Fibroblast of villous mesenchyme (primary cell): Measurements from ENCODE around the gene ABCA10. TPM values are rescaled to one million over a fixed set of nuclear protein-coding genes. Genes with fewer than 3 reads are reported as not detected.
"Not testable (repeated sequence)": the region's sequence is repeated elsewhere in the genome, so short reads cannot be mapped to it uniquely, and the experiment has no call there.

Experiments used
- DNase-seq: peaks from one replicate; pipeline ENCODE4 v3.0.0-alpha.2; 2010; ENCODE audit warnings: low read depth
- H3K4me3 ChIP-seq: 2 replicates; pipeline ENCODE4 v1.5.1; 2011; ENCODE audit warnings: low read depth, mild to moderate bottlenecking, low read length
- CTCF ChIP-seq: IDR thresholded peaks from 2 replicates; pipeline ENCODE4 v1.5.1; 2012; ENCODE audit warnings: low read depth, mild to moderate bottlenecking, low read length; ENCODE audit not compliant: insufficient read depth
- total RNA-seq: library from RNA; depleted of rRNA; stranded (reverse); fragments of >200 nt; gene quantifications from 2 replicates; pipeline ENCODE4 v1.2.3, GENCODE V29; 2012

Gene ABCA10
- total RNA-seq, 1 donor, result 0.43 TPM

- H3K4me3 ChIP-seq, result no peak overlapping the region
- TF ChIP-seq CTCF, result no peak
- no peak for DNase-seq
Observed at GRCh38 chr17:69213059-69213813, 15.4 kb downstream of the ABCA10 start.

GRCh38 chr17:69208640-69209039 is 20.0 kb downstream of the ABCA10 start:
- TF ChIP-seq CTCF, result no peak
- no peak overlapping the region for H3K4me3 ChIP-seq
- no peak for DNase-seq

- no peak for TF ChIP-seq CTCF
- no peak for DNase-seq
- H3K4me3 ChIP-seq, result no peak overlapping the region
Observed at GRCh38 chr17:69207151-69207550, 21.5 kb downstream of the ABCA10 start.

- DNase-seq, result no peak
- TF ChIP-seq CTCF, result no peak
- H3K4me3 ChIP-seq, result no peak overlapping the region
Observed at GRCh38 chr17:69198238-69198637, 30.4 kb downstream of the ABCA10 start.

GRCh38 chr17:69196105-69196653 is 32.4 kb downstream of the ABCA10 start:
- not testable (repeated sequence) for DNase-seq, H3K4me3 ChIP-seq

- TF ChIP-seq CTCF, result no peak
- H3K4me3 ChIP-seq, result no peak overlapping the region
- DNase-seq, result no peak
Observed at GRCh38 chr17:69192754-69193153, 35.9 kb downstream of the ABCA10 start.

- no peak overlapping the region for H3K4me3 ChIP-seq
- no peak for TF ChIP-seq CTCF
- DNase-seq, result no peak
Observed at GRCh38 chr17:69188796-69189195, 39.8 kb downstream of the ABCA10 start.
